ENCODE data around the gene TPRX1. TPM values are rescaled to one million over a fixed set of nuclear protein-coding genes. Genes with fewer than 3 reads are reported as not detected.
A peak's percentile ranks its signal among the peaks of the same experiment; 100 is the strongest.

The TPRX1 gene
- total and polyA plus RNA-seq, 9 of the 15 experiments (the other 6 are each of a cell fraction or from before 2014, with no cell fraction given) = not detected

DNA sequence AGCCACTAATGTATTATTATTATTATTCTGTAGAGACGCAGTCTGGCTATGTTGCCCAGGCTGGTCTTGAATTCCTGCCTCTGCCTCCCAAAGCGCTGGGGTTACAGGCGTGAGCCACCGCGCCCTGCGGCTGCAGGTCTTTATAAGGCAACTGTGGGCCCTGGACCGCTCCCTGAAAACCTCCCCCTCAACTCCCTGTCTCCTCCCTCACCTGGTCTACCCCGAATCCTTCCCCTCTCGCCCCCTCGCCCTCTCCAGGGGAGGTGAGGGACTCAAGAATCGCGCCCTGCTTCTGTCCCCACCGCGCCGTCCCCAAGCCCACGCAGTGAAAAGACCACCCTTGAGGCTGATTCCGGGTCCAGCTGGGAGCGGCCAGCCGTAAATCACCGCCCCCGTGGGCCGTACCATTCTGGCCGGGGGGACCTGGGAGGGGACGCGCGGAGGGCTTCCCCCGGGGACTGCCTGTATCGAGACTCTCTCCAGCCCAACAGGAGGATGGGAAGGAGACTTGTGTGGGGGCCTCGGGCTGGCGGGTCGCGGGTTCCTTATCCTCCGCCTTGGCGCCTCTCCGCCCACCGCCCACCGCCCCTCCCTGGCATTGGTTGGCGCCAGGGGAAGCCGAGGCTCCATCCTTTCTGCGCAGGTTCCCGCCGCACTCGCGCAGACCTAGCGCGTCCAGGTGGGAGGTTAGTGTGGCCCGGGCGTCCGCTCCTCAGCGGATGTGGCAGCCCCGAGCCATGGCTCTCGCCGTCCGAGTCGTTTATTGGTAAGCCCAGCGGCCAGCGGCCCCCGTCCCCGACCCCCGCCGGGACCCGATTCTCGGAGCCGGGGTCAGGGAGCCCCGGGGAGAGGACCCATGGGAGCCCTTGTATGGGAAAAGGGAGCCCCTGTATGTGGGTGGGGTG lies 26.1 kb downstream of the TPRX1 start, which contains the start of gene SELENOW (continued):
- TF ChIP-seq, protein P1, sequence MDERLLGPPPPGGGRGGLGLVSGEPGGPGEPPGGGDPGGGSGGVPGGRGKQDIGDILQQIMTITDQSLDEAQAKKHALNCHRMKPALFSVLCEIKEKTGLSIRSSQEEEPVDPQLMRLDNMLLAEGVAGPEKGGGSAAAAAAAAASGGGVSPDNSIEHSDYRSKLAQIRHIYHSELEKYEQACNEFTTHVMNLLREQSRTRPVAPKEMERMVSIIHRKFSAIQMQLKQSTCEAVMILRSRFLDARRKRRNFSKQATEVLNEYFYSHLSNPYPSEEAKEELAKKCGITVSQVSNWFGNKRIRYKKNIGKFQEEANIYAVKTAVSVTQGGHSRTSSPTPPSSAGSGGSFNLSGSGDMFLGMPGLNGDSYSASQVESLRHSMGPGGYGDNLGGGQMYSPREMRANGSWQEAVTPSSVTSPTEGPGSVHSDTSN (CRISPR knock-in tag; IDR thresholded peaks at IDR 0.05; ENCODE audit: low read depth) = peak; percentile 57
- TF ChIP-seq, protein P1 (tag; conservative IDR thresholded peaks at IDR 0.05; ENCODE audit: low read depth) = peak; percentile 95
- TF ChIP-seq ZFPM2 (CRISPR knock-in tag; IDR thresholded peaks at IDR 0.05) (no peak), CXXC5 (CRISPR knock-in tag; IDR thresholded peaks at IDR 0.05) (peak; percentile 84), BRD4 (IDR thresholded peaks at IDR 0.05) (no peak), RBFOX2 (IDR thresholded peaks at IDR 0.05; ENCODE audit: low read depth, low read length) (peak; percentile 94), TAF9B (IDR thresholded peaks at IDR 0.05; ENCODE audit: partially characterized antibody) (peak; percentile 65), MEIS2 (IDR thresholded peaks at IDR 0.05; ENCODE audit: partially characterized antibody) (peak; percentile 96), HNRNPH1 (optimal IDR thresholded peaks at IDR 0.05; ENCODE audit: low read depth, low read length) (no peak), BRD9 (IDR thresholded peaks at IDR 0.05; ENCODE audit: low read depth, partially characterized antibody) (peak; percentile 70), ETV6 (IDR thresholded peaks at IDR 0.05; ENCODE audit: borderline replicate concordance in 1 of 2, low read depth in 2 of 2, low read length in 1 of 2) (no peak), ETV6 (CRISPR knock-in tag; IDR thresholded peaks at IDR 0.05; ENCODE audit: borderline replicate concordance) (no peak), BHLHE40 (IDR thresholded peaks at IDR 0.05; ENCODE audit: low read length) (peak; percentile 90), PHF21A (IDR thresholded peaks at IDR 0.05; ENCODE audit: borderline replicate concordance, low read depth) (no peak; the same call in 1 of the 2 replicates), DACH1 (IDR thresholded peaks at IDR 0.05; ENCODE audit: partially characterized antibody) (peak; percentile 91), KDM2B (CRISPR knock-in tag; IDR thresholded peaks at IDR 0.05) (peak; percentile 85; the same call in 1 of the 2 replicates), HBP1 (CRISPR knock-in tag; IDR thresholded peaks at IDR 0.05) (no peak), FIP1L1 (IDR thresholded peaks at IDR 0.05; ENCODE audit: low read depth, low read length, poor library complexity, severe bottlenecking) (peak; percentile 83), PCBP1 (IDR thresholded peaks at IDR 0.05; ENCODE audit: low read depth, low read length, poor library complexity, severe bottlenecking) (peak; percentile 85), XRCC5 (IDR thresholded peaks at IDR 0.05; ENCODE audit: low read depth, low read length) (no peak; the same call in 1 of the 2 replicates), CREM (IDR thresholded peaks at IDR 0.05; ENCODE audit: low read depth) (peak; percentile 53), ZBTB2 (IDR thresholded peaks at IDR 0.05) (peak; percentile 16)
- TF ChIP-seq, protein P2, sequence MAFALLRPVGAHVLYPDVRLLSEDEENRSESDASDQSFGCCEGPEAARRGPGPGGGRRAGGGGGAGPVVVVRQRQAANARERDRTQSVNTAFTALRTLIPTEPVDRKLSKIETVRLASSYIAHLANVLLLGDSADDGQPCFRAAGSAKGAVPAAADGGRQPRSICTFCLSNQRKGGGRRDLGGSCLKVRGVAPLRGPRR (CRISPR knock-in tag; IDR thresholded peaks at IDR 0.05) = no peak
